Muscle layer of colon (tissue), 2 donors: ENCODE results near the gene PCLAF.
"Not testable (repeated sequence)": the region's sequence is repeated elsewhere in the genome, so short reads cannot be mapped to it uniquely, and the experiment has no call there.

Source experiments
- H3K27ac ChIP-seq: one replicate; pipeline ENCODE4 v1.7.0; 2013; ENCODE audit warnings: low read depth, mild to moderate bottlenecking, low read length, moderate library complexity
- H3K27me3 ChIP-seq, 2 donors: one replicate each; pipeline ENCODE4 v1.7.0; 2013; ENCODE audit warnings: low read length in 2 of 2, mild to moderate bottlenecking in 2 of 2; ENCODE audit not compliant: insufficient read depth in 2 of 2, control insufficient read depth in 1 of 2
- H3K36me3 ChIP-seq: one replicate; pipeline ENCODE4 v1.7.0; 2013; ENCODE audit warnings: mild to moderate bottlenecking, low read length; ENCODE audit not compliant: insufficient read depth
- H3K4me1 ChIP-seq: one replicate; pipeline ENCODE4 v1.7.0; 2013; ENCODE audit warnings: mild to moderate bottlenecking, low read length; ENCODE audit not compliant: insufficient read depth
- H3K4me3 ChIP-seq, 2 donors: one replicate each; pipeline ENCODE4 v1.7.0; 2013; ENCODE audit warnings: low read length in 2 of 2, low read depth in 1 of 2, mild to moderate bottlenecking in 1 of 2, moderate library complexity in 1 of 2
- H3K9ac ChIP-seq: one replicate; pipeline ENCODE4 v1.7.0; 2013; ENCODE audit warnings: low read length
- H3K9me3 ChIP-seq: one replicate; pipeline ENCODE4 v1.7.0; 2013; ENCODE audit warnings: mild to moderate bottlenecking, low read length
- donor health status: abdominal sarcoma.
- donor health status: Adenocarcinoma of cecum.

The PCLAF gene

GRCh38 chr15:64392471-64392870, 11.2 kb upstream of the PCLAF start:
- H3K27ac ChIP-seq, H3K9me3 ChIP-seq, H3K27me3 ChIP-seq, H3K4me3 ChIP-seq, H3K9ac ChIP-seq, H3K4me1 ChIP-seq: not testable (repeated sequence)
- peaks cover 21% of the 10 kb centered on the region for H3K36me3 ChIP-seq

GRCh38 chr15:64389036-64389435, 7.8 kb upstream of the PCLAF start:
- Histone ChIP-seq H3K36me3 (no peaks in the 10 kb centered on the region), H3K4me3 (peak overlapping the region in 1 of 2 donors; percentile 94), H3K9ac (no peak overlapping the region), H3K4me1 (peaks cover 10% of the 10 kb centered on the region), H3K27ac (no peak overlapping the region), H3K9me3 (no peaks in the 10 kb centered on the region), H3K27me3 (no peaks in the 10 kb centered on the region)

- Histone ChIP-seq H3K4me1 (peaks cover 10% of the 10 kb centered on the region), H3K9me3 (no peaks in the 10 kb centered on the region), H3K9ac (peak within 1 kb of the TSS; percentile 42), H3K36me3 (no peaks in the 10 kb centered on the region), H3K27me3 (no peaks in the 10 kb centered on the region), H3K4me3 (peak within 1 kb of the TSS; percentile 79 to 94), H3K27ac (peak within 1 kb of the TSS; percentile 56)
Measured at GRCh38 chr15:64387562-64388168, 6.4 kb upstream of the PCLAF start, which contains the start of gene TRIP4. Gene TRIP4 (plus strand): TSS chr15:64387836. CDS start chr15:64387864, 28 bp downstream.

- Histone ChIP-seq H3K4me1 (peaks cover 10% of the 10 kb centered on the region), H3K4me3 (no peak overlapping the region), H3K36me3 (no peaks in the 10 kb centered on the region), H3K27ac (no peak overlapping the region), H3K9ac (no peak overlapping the region), H3K27me3 (no peaks in the 10 kb centered on the region), H3K9me3 (no peaks in the 10 kb centered on the region)
Measured at GRCh38 chr15:64386291-64386690, 5.0 kb upstream of the PCLAF start.

- H3K27me3 ChIP-seq: no peaks in the 10 kb centered on the region
- H3K4me3 ChIP-seq: no peak overlapping the region
- H3K27ac ChIP-seq: no peak overlapping the region
- H3K36me3 ChIP-seq: no peaks in the 10 kb centered on the region
- no peak overlapping the region for H3K9ac ChIP-seq
- H3K9me3 ChIP-seq: no peaks in the 10 kb centered on the region
- H3K4me1 ChIP-seq: peaks cover 10% of the 10 kb centered on the region
Measured at GRCh38 chr15:64383760-64384159, 2.5 kb upstream of the PCLAF start.

- not testable (repeated sequence) for H3K9me3 ChIP-seq, H3K9ac ChIP-seq, H3K36me3 ChIP-seq, H3K27me3 ChIP-seq, H3K4me1 ChIP-seq, H3K27ac ChIP-seq, H3K4me3 ChIP-seq
Measured at GRCh38 chr15:64380130-64380870, 941 bp downstream of the PCLAF start.

- H3K27ac ChIP-seq: no peak overlapping the region
- no peaks in the 10 kb centered on the region for H3K27me3 ChIP-seq
- no peak overlapping the region for H3K4me3 ChIP-seq
- no peak overlapping the region for H3K9ac ChIP-seq
- peaks cover 4% of the 10 kb centered on the region for H3K4me1 ChIP-seq
- H3K9me3 ChIP-seq: no peaks in the 10 kb centered on the region
- no peaks in the 10 kb centered on the region for H3K36me3 ChIP-seq
Measured at GRCh38 chr15:64379216-64379960, 1.9 kb downstream of the PCLAF start.

GRCh38 chr15:64373360-64373759, 7.9 kb downstream of the PCLAF start:
- Histone ChIP-seq H3K4me3 (no peak overlapping the region), H3K27ac (no peak overlapping the region), H3K4me1 (no peaks in the 10 kb centered on the region), H3K9me3 (no peaks in the 10 kb centered on the region), H3K27me3 (no peaks in the 10 kb centered on the region), H3K9ac (no peak overlapping the region), H3K36me3 (no peaks in the 10 kb centered on the region)

GRCh38 chr15:64371383-64371782, 9.9 kb downstream of the PCLAF start:
- not testable (repeated sequence) for H3K27me3 ChIP-seq, H3K4me1 ChIP-seq, H3K36me3 ChIP-seq, H3K27ac ChIP-seq, H3K9me3 ChIP-seq, H3K9ac ChIP-seq, H3K4me3 ChIP-seq

GRCh38 chr15:64369078-64369607, 12.1 kb downstream of the PCLAF start:
- no peak overlapping the region for H3K9ac ChIP-seq
- no peak overlapping the region for H3K27ac ChIP-seq
- H3K4me3 ChIP-seq: no peak overlapping the region
- H3K4me1 ChIP-seq: no peaks in the 10 kb centered on the region
- no peaks in the 10 kb centered on the region for H3K36me3 ChIP-seq
- no peaks in the 10 kb centered on the region for H3K27me3 ChIP-seq
- H3K9me3 ChIP-seq: no peaks in the 10 kb centered on the region

- Histone ChIP-seq H3K9ac (no peak overlapping the region), H3K27me3 (no peaks in the 10 kb centered on the region), H3K36me3 (no peaks in the 10 kb centered on the region), H3K4me3 (no peak overlapping the region), H3K4me1 (no peaks in the 10 kb centered on the region), H3K27ac (no peak overlapping the region), H3K9me3 (no peaks in the 10 kb centered on the region)
Measured at GRCh38 chr15:64361259-64361658, 20.0 kb downstream of the PCLAF start.
